Activated T-helper 9 cell treated with anti-CD3 and anti-CD28 coated beads, Interleukin-2, amount 50 U/mL, for 16 hours (primary cell): ENCODE data around the gene RETREG1.
"Not testable (repeated sequence)": the region's sequence is repeated elsewhere in the genome, so short reads cannot be mapped to it uniquely, and the experiment has no call there.

Experiments
- DNase-seq: peaks from one replicate; pipeline ENCODE4 v3.0.0-alpha.2; 2020; ENCODE audit warnings: low read depth

Gene RETREG1

DNA sequence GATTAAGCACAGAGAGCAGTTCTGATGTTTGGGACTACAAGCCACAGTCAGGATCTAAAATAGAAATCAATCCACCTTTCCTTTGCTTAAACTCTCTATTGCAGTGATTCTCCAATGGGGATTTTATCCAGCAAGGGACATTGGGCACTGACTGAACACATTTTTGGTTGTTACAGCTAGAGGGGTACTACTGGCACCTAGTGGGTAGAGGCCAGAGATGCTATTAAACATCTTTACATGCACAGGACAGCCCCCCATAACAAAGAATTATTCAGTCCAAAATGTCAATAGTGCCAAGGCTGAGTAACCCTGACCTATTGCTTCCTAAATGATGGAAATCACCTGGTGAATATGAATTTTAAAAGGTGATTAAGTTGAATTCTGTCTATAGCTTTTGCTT is 163.2 kb downstream of the RETREG1 start:
- DNase-seq = no peak

DNA sequence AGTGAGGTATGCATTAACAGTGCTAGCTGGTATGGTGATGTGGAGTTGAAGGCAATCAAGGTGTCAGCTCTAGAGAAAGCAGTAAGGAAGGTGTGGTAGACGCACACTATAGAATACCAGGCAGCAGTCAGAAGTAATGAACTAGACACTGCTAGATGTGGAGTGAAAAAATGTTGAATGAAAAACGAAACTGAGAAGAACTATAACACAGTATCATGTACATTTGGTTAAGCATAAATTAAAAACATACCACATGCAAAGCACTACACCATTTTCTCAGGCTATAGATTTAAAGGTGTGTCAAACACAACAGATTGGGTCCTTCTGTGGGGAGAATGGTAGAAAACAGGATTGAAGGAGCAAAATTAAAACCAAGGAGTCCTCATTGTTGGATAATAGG is 166.6 kb downstream of the RETREG1 start:
- DNase-seq = no peak

DNA sequence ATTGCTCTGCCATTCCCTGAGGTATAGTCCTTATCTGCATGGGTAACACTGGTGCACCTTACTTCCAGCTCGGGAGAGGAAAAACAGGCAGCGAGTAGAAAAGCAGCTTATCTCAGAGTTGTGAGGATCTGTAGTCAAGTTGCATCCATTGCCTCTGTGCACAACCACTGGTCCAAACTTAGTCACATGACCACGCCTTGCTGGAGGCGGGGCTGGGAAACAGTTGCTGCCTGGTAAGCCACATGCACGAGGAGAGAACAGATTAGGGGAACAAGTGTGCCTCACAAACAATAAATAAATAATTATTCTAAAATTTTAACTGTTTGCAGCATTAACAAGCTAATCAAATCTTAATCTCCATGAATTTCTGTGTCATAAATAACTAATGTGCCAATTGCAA is 169.8 kb downstream of the RETREG1 start:
- no peak for DNase-seq

DNA sequence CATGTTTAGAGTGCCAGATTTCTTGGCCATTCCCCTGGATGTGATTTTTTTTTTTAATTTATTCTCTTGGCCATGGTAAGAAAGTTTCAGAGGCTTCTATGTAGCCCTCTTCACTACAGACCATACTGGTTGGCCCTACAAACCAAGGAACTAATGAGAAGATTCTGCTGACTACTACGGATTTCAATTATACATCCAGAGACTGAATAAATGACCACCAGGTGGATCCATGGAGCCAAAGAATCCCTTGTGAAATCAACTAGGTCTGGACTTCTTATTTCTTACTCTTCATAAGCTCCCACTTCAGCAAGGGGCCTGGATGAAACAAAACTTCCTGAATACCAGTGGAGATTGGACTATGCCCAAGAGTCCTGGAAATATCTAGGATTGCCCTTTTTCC is 178.8 kb downstream of the RETREG1 start:
- DNase-seq = no peak

DNA sequence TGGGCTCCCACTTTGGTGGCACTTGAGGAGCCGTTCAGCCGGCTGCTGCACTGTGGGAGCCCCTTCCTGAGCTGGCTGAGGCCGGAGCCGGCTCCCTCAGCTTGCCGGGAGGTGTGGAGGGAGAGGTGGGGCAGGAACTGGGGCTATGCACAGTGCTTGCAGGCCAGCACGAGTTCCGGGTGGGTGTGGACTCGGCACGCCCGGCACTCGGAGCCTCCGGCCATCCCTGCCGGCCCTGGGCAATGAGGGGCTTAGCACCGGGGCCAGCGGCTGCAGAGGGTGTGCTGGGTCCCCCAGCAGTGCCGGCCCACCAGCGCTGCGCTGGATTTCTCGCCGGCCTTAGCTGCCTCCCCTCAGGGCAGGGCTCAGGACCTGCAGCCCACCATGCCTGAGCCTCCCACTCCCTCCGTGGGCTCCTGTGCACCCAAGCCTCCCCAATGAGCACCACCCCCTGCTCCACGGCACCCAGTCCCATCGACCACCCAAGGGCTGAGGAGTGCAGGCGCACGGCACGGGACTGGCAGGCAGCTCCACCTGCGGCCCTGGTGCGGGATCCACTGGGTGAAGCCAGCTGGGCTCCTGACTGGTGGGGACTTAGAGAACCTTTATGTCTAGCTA is 180.6 kb downstream of the RETREG1 start:
- not testable (repeated sequence) for DNase-seq

DNA sequence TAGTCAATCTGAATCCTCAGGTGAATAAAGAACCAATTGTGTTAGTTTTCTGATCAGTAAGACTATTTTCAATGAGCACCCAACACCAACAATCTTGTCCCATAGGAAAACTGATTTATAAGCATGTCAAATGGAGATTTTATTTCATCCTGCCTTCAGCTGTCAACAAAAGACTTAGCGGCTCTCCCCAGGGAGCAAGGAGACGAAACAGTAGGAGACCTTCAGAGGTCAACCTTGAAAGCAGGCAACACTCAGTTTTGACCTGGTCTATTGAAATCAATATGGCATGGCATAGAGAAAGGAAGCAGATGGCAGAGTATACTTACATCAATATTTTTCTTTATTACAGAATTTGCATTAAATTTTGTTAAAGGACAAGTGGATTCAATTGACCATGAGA is 185.3 kb downstream of the RETREG1 start:
- DNase-seq = no peak

DNA sequence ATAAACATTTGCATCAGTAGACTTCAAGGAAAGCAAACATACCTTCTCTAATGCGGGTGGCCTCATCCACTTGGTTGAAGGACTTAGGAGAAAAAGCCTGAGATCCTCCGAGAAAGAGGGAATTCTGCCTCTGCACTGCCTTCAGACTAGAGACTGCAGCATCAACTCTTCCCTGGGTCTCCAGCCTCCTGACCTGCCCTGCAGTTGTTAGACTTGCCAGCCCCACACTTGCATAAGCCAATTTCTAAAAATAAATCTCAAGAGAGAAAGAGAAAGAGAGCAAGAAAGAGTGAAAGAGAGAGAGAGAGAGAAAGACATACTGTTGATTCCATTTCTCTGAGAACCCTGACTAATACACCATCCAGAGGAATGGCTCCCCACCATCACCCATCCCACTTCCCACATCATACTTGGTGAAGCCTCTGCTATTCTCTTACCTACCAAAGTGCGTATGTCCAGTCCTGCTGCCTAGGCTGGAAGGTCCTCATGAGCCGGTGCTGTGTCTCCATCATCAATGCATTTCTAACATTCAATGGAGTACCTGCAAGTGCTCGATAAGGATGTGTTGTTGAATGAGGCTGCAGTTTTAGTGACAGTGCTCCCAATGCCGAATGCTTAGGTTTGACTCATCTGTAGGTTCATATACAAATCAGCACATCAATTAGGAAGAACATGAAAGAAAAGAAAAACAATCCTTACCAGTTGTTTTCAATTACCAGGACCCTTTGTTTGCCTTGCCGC is 186.3 kb downstream of the RETREG1 start:
- no peak for DNase-seq

DNA sequence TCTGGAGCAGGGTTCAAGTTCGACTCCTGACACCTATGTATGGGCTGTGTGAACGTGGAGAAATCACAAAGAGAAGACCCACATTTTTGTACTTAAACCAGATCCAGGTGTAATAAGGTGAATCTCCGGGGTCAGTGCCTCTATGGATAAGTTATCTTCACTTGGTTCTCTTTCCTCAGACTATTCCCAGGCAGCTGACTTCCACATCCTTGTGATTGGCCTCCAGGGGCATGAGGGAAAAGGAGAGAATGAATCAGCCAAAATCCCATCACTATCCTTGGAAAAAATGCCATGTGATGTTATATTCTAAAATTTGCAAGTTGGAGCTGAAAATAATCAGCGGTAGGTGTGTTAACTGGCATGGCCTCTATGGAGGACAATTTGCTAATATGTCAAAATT is 188.4 kb downstream of the RETREG1 start:
- DNase-seq = no peak

DNA sequence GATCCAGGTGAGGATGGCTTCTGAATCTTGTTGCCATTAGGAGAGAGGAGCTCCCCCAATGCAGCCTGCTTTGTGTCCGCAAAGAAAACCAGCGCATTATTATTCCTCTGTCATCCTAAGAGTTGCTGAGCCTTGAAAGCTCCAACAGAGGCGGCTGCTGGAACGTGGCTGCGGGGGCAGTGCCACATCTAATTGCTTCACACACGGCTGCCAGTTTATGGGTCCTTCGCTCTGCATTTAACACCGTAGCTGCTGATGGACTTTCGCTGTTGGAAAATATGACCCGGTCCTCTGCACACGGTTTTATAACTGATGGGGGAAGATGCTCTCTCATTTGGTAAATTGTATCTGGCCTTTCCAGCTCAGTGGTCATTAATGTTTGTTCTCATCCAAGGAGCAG is 189.2 kb downstream of the RETREG1 start:
- DNase-seq = no peak
